ENCODE measurements around the gene PDE6G. TPM values are rescaled to one million over a fixed set of nuclear protein-coding genes. Genes with fewer than 3 reads are reported as not detected.
A peak's percentile ranks its signal among the peaks of the same experiment; 100 is the strongest.

Gene PDE6G
- 10 to 100 TPM; 13.5 to 16.8 (median 14.8) TPM for polyA plus RNA-seq (ENCODE audit: insufficient read length in 4 of 4)

DNA sequence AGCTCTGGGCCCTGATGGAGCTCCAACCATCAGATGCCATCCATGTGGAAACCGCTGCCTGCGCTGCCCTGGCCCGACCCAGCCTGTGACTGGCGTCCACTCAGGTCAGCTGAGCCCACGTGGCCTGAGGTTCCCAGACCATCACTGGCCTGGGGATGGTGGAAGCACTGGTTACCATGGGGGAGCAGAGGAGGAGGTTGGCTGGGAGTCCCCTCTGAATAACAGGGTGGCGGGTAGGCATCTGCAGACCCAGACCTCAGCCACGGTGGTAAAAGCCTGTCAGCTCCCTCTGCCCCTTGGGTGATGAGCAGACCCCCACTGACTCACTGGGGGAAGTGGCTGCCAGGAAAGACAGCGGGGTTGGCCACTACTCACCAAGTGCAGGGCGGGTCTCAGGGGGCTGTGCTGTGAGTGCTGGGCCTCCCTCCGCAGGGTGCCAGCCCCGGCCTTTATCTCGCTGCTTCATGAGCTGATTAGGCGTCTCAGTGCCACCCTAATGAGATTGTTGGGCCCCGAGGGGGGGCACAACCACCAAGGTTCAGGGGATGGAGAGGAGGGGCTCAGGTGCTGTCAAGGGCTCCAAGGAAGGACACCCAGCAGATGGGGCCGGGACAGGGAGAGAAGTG lies at the start of gene PDE6G:
TSS of gene PDE6G (minus strand) at position 425 of the 626 bp plus-strand sequence. CDS start 3,237 bp downstream, outside the sequence.
- DNase-seq (ENCODE audit: low read depth in 4 of 4, low spot score in 2 of 4), result no peak

DNA sequence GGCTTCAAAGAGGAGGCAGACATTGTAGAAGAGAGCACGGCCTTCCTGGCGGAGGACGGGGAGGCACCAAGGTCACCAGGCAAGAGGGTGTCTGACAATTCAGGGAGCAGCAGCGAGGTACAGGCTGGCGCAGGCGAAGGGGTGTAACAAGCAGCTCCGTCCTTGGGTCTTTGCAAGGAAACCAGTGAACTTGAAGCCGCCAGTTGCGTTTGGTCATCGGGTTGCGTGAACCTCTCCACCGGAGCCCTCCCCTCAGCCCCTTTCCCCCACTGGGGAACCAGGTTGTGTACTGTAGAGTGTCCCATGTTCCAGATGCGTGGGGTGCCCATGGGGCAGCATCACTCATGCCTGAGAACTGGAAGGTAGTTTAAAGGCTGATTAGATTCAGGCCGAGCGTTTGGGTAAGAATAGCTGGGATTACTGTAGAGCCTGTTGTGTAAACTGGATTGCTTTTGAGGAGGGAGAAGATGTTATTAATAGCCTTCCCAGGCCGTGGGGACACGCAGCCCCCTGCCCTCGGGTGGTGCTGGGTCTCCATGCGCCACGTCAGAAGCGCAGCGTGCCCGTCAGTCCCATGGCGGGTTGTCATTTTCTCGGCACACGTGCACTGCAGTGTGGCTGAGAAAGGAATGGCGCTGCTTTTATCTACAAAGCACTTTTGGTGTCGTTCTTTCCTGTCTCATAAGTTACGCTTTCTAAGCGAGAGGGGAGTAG lies 49.3 kb upstream of the PDE6G start:
- DNase-seq (ENCODE audit: low read depth in 4 of 4, low spot score in 2 of 4), result no peak

DNA sequence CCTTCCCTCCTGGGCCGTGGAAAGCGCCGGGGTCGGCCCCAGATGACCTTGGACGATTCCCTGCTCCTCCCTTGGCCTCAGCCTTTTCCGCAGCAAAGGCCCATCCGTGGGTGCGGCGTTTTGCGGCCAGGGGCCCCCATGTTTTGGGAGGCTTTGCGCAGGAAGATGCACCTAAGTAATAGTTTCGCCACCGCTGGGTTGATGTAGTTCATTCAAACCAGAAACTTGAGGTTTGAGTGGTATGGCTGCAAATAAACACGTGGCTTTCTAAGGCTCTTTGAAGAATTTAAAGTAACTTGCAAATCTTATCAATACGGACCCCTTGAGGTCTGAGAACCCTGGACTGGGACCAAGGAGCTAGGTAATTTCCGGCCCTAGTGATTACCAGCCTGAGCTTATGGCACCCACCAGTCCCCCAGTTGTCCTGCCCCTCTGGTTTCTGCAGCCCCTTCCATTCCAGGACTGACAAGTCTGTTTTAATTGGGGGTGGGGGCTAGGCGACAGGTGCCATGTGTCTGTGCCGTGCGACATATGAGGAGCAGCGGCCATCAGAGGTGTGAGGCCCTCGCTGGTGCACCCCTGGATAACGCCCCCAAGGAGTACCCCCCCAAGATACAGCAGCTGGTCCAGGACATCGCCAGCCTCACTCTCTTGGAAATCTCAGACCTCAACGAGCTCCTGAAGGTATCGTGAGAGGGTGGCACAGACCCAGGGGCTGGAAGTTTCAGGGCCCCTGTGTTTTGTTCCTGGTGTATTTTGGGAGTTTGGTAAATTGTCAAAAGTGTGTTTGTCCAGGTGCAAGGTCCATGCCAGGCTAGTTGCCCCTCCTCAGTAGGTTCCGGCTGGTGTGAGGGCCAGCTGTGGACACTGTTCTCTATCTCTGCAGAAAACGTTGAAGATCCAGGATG lies 47.7 kb upstream of the PDE6G start:
- DNase-seq (ENCODE audit: low read depth in 4 of 4, low spot score in 2 of 4), result no peak

DNA sequence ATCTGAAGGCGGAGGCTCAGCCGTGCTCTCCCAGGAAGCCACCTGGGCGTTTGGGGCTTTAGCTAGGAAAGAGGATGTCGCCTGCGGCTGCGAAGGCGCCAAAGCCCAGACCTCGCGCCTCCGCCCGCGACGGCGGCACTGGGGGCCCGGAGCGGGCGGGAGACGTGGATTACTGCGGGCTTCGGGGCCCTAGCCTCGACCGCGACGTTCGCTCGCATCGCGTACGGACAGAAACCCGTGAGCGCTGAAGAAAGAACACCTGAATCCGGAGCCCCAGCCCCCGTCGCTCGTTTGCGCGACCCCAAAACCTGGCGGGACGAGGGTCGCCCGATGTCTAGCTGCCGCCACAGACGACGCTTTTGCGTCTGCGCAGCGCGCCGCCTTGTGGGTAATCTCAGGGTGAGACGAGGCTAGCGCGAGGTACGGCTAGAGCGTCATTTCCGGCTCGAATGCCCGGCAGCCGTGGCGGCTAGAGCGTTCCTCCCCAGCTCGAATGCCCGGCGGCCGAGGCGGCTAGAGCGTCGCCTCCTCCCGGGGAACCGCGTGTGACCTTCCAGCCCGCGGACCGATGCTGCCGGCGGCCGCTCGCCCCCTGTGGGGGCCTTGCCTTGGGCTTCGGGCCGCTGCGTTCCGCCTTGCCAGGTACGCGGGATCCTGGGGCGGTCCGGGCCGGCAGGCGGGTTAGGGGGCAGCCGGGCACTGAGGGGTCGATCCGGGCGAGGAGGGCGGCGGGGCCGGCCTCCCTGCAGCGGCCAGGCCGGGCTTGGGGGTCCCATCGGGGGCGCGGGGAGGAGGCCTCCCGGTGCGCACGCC lies 46.8 kb upstream of the PDE6G start, which contains the start of gene MRPL12:
TSS of gene MRPL12 (plus strand) at position 434 of the 813 bp plus-strand sequence. CDS start at position 569, 135 bp downstream.
- DNase-seq (ENCODE audit: low read depth in 4 of 4, low spot score in 2 of 4), result peak in 3 of 4 donors; percentile 72 to 92 (median 85)

DNA sequence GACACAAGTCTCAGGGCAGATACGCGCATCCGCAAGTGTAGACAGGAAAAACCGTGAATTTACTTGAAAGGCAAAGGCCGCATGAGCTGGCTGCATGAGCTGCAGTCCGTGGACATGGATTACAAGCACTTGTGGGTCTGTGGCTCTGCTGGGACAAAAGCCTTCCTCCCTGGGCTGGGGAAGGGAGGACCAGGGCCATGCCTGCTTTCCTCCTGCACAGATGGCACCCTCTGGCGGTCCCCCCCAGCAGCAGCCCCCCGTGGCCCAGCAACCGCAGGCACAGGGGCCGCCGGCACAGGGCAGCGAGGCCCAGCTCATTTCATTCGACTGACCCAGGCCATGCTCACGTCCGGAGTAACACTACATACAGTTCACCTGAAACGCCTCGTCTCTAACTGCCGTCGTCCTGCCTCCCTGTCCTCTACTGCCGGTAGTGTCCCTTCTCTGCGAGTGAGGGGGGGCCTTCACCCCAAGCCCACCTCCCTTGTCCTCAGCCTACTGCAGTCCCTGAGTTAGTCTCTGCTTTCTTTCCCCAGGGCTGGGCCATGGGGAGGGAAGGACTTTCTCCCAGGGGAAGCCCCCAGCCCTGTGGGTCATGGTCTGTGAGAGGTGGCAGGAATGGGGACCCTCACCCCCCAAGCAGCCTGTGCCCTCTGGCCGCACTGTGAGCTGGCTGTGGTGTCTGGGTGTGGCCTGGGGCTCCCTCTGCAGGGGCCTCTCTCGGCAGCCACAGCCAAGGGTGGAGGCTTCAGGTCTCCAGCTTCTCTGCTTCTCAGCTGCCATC lies 45.1 kb upstream of the PDE6G start:
- DNase-seq (ENCODE audit: low read depth in 4 of 4, low spot score in 2 of 4), result no peak

DNA sequence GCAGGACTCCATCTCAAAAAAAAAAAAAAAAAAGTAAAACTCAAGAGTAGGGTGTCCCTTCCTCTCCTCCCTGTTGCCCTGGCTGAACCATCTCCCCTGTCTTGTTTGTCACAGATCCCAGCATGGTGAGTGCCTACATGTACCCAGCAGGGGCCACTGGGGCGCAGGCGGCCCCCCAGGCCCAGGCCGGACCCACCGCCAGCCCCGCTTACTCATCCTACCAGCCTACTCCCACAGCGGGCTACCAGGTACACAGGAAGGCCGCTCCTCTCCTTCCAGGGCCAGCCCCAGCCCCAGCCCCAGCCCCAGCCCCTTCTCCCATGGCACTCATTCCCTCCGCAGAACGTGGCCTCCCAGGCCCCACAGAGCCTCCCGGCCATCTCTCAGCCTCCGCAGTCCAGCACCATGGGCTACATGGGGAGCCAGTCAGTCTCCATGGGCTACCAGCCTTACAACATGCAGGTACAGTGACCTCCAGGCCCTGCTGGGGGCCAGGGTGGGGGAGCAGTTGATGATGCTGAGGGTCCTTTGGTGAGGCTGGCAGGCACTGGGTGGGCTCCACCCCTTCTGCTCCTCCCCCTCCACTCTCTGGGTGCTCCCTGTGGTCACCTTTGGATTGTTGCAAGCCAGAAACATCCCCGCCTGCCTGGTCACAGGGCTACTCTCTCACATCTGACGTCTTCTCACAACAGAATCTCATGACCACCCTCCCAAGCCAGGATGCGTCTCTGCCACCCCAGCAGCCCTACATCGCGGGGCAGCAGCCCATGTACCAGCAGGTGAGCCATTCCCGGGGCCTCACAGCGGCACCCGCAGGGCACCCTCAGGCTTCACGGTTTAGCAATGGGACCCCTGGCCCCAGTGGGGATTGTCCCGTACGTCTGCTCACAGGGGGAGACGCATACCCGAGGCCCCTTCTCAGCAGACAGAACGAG lies 44.3 kb upstream of the PDE6G start:
- DNase-seq (ENCODE audit: low read depth in 4 of 4, low spot score in 2 of 4), result no peak

DNA sequence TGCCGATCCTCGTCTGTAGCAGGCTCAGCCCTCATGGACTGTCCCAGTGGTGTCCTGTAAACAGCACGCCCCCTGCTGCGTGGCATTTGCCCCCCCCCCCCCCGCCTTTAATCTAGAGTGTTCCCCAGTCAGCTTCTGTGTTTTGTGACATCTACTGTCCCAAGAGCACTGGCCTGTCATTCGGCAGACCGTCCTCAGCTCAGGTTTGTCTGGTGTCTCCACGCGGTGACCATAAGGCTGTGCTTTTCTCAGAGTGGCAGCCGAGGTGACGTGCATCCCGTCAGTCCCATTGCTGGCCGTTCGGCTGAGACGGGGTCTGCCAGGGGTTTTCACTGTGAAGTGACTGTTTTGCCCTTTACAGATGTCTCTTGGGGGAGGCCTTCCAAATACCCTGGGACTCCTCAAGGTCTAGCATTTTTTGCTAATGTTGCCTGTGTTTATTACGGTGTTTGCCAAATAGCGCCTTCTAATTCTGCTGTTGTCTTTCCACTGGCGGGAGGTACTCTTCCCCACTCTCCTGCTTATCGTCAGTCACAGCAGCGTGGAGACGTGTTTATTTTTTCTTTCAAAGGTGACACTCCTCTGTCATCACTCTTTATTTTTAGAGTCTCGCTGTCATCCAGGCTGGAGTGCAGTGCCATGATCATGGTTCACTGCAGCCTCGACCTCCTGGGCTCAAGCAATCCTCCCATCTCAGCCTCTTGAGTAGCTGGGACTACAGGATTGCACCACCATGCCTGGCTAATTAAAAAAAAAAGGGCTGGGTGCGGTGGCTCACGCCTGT lies 41.1 kb upstream of the PDE6G start:
- DNase-seq (ENCODE audit: low read depth in 4 of 4, low spot score in 2 of 4), result no peak

DNA sequence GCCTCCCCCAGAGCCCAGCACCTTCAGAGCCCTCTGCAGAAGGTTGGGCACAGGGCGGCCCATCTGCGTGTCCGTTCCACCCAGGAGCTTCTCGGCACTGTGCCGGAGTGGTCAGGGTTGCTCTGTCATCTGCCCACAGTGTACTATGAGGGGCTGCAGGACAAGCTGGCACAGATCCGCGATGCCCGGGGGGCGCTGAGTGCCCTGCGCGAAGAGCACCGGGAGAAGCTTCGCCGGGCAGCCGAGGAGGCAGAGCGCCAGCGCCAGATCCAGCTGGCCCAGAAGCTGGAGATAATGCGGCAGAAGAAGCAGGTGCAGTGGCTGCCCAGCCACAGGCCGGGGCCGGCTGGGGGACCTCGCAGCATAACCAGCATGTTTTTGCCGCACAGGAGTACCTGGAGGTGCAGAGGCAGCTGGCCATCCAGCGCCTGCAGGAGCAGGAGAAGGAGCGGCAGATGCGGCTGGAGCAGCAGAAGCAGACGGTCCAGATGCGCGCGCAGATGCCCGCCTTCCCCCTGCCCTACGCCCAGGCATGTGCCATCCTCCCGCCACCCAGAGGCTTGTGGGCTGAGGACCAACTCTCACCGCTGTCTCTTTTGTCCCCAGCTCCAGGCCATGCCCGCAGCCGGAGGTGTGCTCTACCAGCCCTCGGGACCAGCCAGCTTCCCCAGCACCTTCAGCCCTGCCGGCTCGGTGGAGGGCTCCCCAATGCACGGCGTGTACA lies 40.0 kb upstream of the PDE6G start:
- no peak for DNase-seq (ENCODE audit: low read depth in 4 of 4, low spot score in 2 of 4)

DNA sequence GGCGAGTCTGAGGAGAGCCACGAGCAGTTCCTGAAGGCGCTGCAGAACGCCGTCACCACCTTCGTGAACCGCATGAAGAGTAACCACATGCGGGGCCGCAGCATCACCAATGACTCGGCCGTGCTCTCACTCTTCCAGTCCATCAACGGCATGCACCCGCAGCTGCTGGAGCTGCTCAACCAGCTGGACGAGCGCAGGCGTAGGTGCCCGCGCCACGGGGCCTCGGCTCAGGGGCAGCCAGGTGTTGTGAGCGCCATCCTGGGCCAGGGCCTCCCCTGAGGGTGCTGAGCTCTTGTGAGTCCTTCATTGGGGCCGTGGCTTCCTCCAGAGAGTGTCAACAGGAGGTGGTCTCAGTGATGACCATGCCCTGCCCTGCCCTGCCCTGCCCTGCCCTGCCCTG lies 39.5 kb upstream of the PDE6G start:
- no peak for DNase-seq (ENCODE audit: low read depth in 4 of 4, low spot score in 2 of 4)

DNA sequence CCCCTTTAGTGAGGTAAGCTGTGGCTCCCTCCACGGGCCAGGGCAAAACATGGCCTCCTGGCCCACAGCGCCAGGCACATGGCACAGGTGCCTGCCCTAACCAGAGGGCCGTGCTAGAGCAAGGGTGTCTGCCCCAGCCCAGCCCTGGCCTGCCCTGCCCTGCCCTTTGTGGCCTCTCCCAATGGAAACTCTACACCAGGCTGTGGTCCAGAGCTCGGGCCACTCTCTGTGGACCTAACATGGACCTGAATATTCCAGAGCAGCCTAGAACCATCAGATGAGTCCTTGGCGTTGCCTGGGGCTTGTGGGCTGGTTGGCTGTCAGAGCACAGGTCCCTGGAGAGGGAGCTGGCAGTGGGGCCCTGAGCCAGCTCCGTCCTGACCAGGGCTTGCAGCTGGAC lies 38.9 kb upstream of the PDE6G start:
- no peak for DNase-seq (ENCODE audit: low read depth in 4 of 4, low spot score in 2 of 4)

DNA sequence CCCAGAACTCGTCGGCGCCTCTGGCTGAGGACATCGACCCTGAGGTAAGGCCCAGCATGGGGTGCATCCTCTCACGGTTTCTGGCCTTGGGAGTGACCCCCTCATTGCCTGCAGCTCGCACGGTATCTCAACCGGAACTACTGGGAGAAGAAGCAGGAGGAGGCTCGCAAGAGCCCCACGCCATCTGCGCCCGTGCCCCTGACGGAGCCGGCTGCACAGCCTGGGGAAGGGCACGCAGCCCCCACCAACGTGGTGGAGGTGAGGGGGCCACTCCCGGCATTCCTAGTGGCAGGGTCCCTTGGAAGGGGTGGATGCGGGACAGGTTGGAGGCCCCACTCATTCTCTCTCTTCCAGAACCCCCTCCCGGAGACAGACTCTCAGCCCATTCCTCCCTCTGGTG lies 38.5 kb upstream of the PDE6G start:
- no peak for DNase-seq (ENCODE audit: low read depth in 4 of 4, low spot score in 2 of 4)

DNA sequence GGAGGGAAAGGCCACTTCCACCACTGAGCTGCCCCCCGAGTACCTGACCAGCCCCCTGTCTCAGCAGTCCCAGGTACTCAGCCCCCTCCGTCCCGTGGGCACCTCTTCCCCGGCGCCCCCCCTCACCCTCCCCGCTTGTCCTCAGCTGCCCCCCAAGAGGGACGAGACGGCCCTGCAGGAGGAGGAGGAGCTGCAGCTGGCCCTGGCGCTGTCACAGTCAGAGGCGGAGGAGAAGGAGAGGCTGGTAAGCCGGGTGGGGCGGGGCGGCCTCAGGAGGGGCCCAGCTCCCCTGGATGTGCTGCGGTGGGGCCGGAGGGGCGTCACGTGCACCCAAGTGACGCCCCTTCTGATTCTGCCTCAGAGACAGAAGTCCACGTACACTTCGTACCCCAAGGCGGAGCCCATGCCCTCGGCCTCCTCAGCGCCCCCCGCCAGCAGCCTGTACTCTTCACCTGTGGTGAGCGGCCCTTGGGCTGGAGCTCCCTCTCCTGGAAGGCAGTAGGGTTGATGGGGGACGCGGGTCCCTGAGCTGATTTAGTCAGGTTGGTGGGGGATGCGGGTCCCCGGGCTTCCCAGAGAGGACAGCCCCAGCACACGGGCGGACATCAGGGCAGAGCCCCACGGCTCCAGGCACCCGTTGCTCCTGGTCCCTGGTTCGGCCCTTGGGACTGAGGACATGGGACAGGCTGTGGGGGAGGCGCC lies 37.3 kb upstream of the PDE6G start:
- DNase-seq (ENCODE audit: low read depth in 4 of 4, low spot score in 2 of 4), result no peak

DNA sequence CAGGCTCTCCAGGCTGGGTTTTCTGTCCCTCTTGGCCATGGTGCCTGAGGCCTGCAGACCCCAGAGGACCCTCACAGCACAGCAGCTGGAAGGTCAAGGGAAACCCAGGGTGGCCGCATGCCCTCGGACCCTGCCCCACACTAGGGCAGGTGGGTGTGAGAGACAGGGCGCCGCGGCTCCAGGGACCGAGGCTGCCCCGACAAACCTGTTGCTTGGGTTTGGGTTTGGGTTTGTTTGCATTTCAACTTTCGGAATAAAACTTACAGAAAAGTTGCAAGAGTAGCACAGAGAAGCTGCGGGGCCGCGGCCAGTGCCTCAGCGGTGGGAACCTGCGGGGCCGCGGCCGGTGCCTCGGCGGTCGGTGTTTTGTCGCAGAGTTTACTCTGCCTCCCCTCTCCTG lies 35.3 kb upstream of the PDE6G start:
- no peak for DNase-seq (ENCODE audit: low read depth in 4 of 4, low spot score in 2 of 4)

DNA sequence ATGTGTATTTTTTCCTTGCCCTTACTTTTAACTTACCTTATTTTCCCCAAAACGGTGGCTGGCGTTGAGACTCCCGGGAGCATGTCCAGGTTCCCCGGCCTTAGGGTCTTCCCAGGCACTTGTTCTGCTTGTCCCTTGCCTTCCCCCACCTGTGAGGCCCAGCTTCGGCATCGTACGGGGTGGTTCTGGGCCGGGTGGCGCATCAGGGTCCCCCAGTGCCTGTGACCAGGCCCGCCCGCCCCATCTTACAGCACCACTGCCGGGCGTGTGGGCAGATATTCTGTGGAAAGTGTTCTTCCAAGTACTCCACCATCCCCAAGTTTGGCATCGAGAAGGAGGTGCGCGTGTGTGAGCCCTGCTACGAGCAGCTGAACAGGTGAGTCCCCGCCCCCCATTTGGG lies 34.9 kb upstream of the PDE6G start:
- no peak for DNase-seq (ENCODE audit: low read depth in 4 of 4, low spot score in 2 of 4)

DNA sequence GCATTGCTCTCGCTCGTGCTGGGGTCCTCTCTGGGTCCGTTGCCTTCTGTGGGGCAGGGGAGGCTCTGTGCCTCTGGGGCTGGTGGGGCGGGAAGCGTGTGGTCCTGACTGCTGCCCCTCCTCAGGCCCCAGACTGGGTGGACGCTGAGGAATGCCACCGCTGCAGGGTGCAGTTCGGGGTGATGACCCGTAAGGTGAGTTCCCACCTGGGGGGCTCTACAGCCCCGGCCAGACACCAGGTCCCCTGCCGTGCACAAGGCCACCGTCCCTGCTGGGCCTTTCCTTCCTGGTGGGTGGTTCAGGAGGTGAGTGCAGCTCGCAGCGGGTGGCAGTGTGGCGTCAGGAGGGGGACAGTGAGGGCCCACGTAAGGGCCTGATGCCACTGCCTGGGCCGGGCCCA lies 34.2 kb upstream of the PDE6G start:
- no peak for DNase-seq (ENCODE audit: low read depth in 4 of 4, low spot score in 2 of 4)

DNA sequence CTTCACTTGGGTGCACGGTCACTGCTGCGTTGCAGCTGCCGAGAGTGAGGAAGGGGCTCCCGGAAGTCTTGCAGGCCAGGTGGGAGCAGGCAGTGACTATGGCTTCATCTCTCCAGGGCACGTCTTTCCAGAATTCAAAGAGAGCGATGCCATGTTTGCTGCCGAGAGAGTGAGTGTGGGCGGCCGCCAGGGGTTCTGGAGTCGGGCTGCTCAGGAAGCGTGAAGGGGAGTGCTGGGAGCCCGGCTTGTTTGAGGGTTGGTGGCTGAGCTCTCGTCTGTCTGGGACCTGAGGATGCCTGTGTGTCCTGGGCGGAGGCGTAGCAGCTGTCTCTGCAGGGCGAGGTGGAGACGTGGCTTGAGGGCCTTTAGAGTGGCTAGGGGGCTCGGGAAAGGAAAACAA lies 33.7 kb upstream of the PDE6G start:
- no peak for DNase-seq (ENCODE audit: low read depth in 4 of 4, low spot score in 2 of 4)

All from left renal cortex interstitium (tissue), 4 donors.